Mammary epithelial cell (primary cell): ENCODE measurements around the gene ARHGEF12.

Source experiments
- CTCF ChIP-seq, 2 donors: IDR thresholded peaks in 1 of 2; conservative IDR thresholded peaks in 1 of 2; 2 replicates each; pipeline ENCODE4 v1.5.1; 2011 to 2012; ENCODE audit warnings: inconsistent platforms in 2 of 2, low read length in 2 of 2, mild to moderate bottlenecking in 2 of 2, control low read depth in 1 of 2, low read depth in 1 of 2; ENCODE audit not compliant: insufficient read depth in 1 of 2; ENCODE audit errors: extremely low read depth in 1 of 2
- EZH2 ChIP-seq: IDR thresholded peaks from 2 replicates; pipeline ENCODE4 v1.6.1; 2012; ENCODE audit warnings: low read length, inconsistent platforms, borderline replicate concordance

GRCh38 chr11:120342226-120342625 is 6.0 kb downstream of the ARHGEF12 start:
- no peak for TF ChIP-seq CTCF (conservative IDR thresholded peaks at IDR 0.05 in 1 of 2, IDR thresholded peaks at IDR 0.05 in 1 of 2; ENCODE audit: extremely low read depth in 1 of 2, insufficient read depth in 1 of 2, low read depth in 1 of 2, low read length in 2 of 2)
- no peak for TF ChIP-seq EZH2
